NOMO-1 treated with dmso at 0.1 percent for 144 hours (cell line): ENCODE results near the gene NUDT8.

Experiments used
- DNase-seq: peaks from one replicate; lab custom pipeline; 2025; ENCODE audit not compliant: unreplicated experiment; lab: John Stamatoyannopoulos, UW

Gene NUDT8, protein sequence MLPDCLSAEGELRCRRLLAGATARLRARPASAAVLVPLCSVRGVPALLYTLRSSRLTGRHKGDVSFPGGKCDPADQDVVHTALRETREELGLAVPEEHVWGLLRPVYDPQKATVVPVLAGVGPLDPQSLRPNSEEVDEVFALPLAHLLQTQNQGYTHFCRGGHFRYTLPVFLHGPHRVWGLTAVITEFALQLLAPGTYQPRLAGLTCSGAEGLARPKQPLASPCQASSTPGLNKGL

DNA sequence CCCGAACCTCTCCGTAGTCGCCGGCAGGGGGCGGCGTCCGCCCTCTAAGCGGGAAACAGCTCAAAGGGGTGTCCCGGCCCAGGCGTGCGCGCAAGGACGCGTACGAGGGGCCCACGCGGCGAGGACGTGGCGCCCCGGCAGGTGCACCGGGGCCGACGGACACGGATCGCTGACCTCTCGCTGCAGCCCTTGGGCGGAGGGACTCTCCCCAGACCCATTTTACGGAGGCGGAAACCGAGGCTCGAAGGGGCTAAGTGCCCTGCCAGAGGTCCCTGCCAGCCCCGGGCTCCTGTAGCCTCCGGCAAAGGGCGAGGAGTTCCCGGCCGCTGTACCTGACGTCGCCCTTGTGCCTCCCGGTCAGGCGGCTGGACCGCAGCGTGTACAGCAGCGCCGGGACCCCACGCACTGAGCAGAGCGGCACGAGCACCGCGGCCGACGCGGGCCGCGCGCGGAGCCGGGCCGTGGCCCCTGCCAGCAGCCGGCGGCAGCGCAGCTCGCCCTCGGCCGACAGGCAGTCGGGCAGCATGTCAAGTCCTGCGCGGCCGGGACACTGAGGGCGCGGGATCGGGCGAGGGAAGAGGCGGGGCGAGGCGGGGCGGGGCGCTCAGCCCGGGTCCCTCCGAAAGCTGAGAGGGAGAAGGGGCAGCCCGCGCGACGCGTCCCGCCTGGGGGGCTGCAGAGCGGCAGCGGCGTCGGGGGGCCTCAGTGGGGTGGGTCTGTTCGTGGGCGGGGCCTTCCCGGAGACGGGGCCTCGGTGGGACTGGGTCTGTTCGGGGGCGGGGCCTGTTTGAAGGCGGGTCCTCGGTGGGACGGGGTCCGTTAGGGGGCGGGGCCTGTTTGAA is at the start of gene NUDT8:
TSS of gene NUDT8 (minus strand) at position 552 of the 842 bp plus-strand sequence. CDS start at position 526, 26 bp downstream.
- peak; percentile 73 for DNase-seq

DNA sequence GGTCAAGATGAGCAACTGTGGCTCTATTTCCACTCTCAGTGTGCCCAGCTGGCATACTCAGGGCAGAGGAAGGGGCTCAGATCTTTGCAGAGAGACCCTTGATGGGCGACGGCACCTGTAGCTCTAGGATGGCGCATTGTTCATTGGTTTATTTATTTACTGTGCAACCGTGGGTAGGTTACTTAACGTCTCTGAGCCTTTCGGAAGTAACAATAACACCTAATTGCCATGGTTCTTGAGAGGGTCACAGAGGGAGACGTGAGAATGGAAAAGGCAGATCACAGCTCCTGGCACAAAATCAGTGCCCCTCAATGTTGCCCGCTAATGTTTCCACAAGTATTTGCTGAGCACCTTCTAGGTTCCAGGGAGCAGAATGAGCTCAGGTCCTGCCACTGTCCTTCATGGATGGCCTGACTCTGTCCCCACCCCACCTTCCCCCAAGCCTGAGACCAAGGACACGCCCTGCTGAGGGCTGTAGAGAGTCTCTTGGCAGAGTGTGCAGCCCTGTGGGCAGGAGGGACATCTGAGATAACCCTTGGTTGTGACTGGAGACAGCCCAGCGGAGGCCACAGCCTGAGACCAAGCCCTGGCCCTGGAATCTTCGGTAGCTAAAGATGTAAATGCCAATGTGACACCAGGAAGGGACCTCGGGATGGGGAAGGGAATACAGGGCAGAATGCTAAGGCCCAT is 45.5 kb upstream of the NUDT8 start:
- DNase-seq, result no peak

DNA sequence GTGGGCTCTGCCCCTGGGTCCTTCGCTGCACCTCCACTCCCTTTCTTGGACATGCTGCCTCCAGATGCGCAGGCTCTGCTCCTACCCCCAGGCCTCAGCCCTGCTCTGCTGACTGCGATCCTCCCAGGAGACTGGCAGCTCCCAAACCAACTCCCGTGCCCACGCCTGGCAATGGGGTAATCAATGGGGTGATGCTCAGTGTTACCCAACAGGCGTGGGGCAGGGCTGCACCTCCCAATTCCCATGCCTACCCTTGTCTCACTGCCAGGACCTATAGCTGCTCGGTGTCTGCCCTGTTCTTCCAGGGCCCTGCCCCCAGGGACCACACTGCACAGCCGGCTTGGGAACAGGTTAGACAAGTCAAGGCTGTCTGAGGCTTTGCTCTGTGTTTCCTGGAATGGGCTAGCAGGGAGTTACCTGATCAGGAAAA is 44.7 kb upstream of the NUDT8 start, which contains the start of gene ALDH3B2:
TSS of gene ALDH3B2 (minus strand) at position 182 of the 430 bp plus-strand sequence. CDS start 7,688 bp downstream, outside the sequence.
- no peak for DNase-seq

DNA sequence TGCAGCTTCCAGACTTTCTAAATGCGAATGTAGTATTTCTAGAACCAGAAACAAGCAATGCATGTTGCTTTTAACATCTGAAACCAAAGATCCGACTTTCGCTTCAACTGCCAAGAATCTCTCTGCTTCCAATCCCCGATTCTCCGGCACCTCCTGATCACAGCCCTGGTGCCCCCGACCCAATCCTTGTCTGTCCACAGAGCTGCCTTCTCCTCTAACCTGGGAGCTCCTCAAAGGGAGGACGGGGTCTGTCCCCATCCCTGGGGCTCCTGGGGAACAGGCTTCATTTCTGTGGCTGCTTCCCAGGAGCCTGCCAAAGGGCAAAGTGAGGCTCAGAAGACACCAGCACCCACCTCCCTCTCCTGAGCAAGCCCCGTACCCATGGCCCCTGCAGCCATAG is 44.2 kb upstream of the NUDT8 start:
- DNase-seq, result no peak

DNA sequence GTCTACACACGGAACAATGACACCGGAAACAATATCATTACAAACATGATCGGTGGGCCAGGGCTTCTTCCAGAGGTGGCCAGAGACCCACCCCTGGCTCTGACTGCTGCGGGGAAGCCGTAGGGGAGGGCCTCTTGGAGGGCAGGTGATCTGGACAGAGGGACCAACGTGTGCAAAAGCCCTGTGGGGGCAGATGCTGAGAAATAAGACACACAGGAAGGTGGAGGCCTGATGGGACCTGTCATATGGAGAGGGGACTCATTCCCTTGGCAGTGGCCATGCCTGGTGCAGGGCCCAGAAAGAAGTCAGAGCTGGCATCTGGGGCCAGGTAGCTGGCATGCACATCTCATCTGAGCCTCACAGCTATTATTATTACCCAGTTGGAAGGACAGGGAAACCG is 43.6 kb upstream of the NUDT8 start:
- no peak for DNase-seq

DNA sequence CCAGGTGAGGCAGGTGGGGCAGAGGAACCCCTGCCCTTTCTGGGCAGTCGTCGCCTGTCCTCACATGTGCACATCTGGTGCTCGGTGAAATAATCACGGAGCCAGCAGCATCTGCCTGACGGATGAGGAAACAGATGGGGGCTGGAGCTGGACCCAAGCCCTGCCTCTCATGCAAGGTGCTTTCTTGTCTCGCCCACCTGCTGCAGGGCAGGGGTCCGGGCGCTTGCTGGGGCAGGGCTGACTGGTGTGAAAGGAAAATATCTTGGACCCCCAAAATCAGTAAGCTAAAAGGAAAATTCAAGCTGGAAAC is 41.4 kb upstream of the NUDT8 start:
- DNase-seq, result no peak

DNA sequence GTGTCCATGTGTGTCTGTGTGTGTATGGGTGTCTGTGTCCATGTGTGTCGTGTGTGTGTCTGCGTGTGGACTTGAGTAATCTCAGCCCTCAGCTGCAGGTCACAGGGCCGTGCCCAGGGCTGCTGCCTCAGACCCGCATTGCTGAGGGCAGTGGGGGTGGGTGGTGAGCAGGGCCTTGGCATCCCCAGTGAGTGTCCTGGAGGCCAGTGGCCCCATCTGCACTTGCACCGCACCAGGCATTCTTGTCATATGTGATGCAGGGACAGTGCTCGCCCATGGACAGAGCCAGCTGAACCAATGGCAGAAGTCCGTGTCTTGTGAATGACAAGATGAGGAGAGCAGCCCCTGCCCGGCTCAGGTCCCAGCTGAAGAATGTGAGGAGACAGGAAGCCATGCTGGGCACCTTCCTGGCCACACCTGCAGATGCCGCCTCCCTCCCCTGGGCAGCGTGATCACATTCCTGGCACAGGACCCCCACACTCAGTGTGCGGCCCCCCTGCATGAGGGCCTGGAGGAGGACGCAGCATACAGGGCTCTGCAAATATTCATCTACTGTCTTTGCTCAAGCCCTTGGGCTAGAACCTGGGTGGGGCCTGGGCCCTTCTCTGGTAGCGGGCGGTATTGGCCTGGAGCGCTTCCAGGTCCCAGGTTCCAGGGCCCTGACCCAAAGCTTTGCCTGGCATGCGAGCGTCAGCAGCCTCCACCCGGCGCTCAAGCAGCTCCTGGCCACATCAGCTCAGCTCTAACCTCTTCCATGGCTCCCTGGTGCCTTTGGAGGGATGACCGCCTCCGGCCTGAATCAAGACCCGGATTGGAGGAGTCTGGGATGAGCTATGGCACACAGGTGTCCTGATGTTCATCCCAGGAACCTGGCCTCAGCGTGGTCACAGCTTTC is 40.8 kb upstream of the NUDT8 start:
- DNase-seq, result no peak

DNA sequence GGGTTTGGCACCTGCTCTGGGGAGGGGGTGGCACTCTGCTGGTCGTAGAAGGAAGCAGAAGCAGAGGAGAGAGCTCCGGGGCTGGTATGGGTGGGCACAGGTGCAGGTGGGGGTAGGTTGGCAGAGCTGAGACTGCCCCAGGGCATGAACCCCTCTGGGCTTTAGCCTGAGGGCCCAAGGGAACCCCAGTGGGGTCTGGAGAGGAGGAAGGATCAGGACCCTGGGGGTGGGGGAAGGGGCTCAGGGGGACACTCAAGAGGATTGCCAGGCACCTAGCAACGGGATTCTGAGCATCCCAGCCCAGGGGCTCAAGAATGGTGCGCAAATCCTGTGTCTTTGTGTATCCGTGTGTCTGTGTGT is 38.4 kb upstream of the NUDT8 start:
- DNase-seq, result no peak

DNA sequence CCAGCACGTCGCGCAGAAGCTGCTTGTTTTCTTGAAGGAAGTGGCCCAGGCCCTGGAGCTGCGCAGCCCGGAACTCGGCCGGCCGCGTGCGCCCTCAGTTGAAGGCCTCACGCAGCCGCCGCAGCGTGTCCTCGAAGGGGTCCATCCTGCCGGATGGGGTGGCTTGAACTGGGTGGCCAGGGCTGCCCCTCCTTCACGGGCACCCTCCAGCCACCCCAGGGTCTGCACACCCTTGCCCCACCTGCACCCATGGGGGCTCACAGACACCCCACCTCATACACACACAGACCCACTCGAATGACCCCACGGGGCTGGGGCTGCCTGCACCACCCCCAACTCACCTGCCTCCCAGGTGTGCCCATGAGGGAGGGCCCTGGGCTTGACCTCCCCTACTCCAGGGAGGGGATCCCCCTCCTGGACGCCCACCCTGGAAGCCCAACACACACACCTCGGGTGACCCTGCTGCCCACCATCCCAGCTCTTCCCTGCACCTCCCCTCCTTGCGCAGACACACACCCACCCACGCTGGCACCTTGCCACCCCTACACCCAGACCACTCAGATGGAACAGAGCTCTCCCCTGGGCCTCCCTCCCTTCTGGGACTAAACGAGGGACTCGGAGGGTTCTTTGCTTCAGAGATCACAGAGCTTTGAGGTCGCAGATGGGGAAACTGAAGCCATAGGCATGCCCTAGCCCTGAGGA is 37.9 kb upstream of the NUDT8 start:
- DNase-seq, result no peak

DNA sequence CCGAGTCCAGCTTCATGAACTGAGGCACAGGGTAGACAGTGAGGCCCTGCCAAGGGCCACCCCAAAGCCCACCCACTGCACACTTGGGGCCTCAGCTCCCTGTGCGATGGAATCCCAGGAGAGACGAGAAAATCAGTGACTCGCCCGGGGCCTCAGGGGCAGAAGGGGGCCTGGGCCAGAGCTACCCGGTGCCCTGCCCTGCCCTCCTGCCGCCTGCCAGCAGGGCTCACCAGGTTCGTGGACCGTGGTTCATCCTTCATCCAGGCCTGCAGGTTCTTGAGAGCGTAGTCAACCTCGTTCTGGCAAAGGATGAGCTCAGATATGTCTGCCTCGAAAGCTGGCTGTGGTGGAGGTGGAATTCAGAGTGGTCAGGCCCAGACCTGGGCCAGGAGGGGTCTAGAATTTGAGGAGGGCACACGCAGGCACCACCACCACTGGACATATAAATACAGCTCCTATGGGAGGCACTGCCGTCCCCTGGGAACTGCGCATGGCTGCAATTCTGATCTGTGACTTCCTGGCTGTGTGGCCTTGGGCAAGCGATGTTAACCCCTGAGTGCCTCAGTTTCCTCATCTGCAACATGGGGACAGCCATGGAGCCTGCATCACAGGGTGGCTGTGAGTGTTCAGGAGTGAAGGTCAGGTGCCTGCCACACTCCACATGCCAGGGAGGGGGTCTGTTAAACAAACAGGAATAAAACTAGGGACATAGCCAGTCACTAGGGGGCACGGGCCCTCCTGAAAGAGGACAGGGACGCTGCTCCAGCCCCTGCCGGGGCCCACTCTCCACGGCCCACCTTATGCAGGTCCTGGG is 37.1 kb upstream of the NUDT8 start:
- DNase-seq, result no peak

DNA sequence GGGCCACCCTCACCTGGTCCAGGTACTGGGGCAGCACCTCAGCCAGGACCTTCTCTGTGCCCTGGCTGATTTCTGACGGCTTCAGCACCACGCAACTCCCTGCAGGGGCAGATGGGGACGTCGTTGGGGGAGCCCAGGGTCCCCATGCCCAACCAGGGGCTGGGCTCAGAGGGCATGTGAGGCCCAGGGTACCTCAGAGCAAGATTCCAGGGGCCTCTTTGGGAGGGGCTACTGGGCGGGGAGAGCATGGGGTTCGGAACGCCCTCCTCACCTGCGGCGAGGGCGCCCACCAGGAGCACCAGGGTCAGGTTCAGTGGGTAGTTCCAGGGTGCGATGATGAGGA is 36.5 kb upstream of the NUDT8 start:
- no peak for DNase-seq

DNA sequence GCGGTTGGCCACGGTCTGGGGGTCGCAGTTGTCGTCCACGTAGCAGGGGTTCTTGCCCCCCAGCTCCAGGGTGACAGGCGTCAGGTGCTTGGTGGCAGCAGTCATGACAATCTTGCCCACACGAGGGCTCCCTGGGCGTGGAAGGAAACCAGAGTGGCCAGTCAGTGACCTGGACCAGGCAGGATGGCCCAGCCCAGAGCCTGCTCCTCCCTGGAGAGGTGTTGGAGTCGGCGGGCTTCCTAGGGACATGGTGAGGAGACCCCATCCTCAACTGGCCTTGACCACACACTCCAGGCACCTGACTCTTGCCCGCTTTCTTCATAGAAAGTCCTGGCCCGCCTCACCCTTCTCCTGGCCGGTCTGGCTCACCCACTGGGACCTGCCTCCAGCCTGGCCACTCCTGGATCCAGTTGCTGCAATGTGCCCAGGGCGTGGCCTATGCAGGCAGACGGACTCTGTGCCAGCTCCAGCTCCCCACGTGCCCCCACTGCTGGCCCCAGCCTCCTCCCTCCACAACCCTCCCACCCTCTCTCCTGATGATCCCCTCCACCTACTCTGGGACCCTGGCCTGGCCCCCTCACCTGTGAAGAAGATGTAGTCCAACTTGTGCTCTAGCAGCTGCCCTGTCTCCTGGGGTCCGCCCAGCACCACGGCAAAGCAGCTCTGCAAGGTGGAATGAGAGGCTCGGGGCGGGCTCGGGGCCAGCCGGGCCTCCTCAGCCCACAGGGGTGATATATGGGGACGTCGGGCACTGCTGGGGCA is 36.0 kb upstream of the NUDT8 start:
- DNase-seq, result no peak

DNA sequence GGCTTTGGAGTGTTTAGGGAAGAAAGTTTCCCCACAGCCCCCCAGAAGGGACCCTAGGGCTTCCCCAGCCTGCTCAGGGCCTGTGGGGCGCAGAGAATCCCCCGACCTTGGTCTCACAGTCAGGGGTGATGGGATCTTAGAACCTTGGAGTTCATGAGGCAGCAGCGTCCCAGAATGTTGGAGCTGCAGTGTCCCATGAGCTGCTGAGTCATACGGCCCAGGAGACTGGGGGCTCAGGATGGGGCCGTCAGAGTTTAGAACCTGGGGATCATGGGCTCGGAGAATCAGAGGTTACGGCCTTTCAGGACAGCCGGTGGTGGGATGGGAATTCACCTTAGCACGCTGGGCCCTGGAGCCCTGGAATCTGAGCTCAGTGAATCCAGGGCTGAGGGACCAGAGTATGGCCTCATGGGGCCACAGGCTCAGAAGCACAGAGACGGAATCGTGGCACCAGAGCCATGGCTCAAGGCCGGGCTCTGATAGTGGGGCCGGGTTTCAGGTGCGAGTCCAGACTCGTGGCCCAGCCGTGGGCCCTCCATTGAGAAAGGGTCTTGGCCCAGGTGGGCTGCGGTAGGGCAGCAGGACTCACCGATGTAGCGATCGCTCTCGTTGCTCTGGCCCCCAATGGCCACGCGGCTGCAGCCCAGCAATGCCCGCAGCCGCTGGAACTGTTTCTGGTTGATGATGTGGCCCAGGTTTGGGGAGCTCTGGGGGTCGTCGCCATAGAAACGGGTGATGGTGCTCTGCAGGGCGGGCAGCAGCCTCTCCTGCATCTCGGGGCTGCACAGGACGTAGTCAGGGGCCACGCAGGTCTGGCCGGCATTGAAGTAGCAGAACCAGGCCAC is 35.2 kb upstream of the NUDT8 start:
- DNase-seq, result no peak

DNA sequence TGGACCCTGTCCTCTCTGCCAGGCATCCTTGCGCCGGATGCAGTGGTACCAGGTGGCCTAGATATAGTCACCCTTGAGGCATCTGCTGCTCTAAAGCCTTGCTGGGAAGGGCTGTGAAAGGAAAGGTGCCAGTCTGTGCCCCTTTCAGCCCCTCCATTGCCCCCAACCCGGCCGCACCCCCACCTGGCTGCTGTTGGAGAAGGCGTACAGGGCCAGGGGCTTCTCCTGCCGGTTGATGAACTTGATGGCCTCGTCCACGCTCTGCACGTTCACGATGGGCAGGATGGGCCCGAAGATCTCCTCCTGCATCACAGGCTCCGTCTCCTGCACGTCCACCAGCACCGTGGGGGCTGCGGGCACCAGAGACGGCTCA is 34.5 kb upstream of the NUDT8 start:
- DNase-seq, result no peak

DNA sequence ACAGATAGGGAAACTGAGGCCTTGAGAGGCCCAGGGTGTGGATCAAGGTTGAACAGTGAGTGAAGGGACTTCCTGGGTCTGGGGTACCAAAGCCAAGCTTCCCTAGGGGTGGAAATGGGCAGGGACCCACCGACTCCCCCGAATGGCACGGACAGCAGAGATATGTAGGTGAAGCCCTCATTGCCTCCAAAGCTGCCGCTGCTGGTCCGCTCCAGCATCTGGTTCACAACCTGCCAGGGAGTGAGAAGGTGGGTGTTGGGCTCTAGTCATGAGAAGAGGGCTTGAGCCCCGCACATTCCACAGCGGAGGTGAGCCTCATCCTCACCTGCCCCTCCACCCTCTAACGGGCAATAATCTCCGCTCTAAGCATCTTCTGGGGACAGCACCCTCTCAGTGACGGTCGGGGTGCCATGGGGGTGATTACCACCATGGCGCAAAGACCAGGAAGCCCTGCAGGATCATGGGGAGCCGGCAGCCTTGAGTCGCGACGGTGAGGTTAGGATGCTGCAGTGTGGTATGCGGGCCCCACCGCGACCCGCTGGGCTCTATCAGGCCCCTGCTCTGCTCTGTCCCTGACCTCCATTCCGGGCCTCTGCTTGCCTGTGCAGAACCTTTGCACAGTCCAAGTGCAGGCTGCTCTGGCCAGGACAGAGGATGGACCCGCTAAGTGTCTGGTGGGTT is 33.9 kb upstream of the NUDT8 start:
- DNase-seq, result no peak

DNA sequence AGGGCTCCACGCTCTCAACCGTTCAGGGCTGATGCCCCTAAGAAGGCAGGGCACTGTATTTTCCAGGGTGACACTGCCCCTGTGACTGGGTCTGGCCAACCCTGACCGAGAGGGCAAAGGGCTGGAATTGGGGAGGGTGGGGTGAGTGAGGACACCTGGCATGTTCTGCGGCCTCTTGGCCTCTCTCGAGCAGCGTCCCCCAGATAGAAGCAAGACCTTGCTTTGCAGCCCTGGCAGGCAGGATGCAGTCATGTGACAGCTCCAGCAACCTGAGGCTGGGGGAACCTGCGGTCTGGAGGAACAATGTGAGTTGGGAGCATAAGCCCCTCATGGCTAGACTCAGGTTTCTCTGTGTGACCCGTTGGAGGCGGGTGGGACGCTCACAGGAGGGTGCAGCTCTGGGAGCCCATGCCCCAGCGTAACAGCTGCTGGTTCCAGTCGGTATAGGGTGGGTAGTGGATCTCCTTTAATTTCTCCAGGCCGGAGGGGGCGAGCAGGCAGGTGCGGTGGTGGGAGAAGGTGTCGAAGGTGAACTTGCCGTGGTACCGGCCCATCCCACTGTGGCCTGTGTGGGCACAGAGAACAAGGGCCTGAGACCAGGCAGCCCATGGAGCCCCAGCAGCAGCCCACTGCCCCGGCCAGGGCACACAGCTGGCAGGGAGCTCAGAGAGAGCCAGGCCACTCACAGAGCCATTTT is 33.2 kb upstream of the NUDT8 start:
- no peak for DNase-seq
